ENCODE measurements around the gene ITGA1.
"Not testable (repeated sequence)": the region's sequence is repeated elsewhere in the genome, so short reads cannot be mapped to it uniquely, and the experiment has no call there.

Gene ITGA1

DNA sequence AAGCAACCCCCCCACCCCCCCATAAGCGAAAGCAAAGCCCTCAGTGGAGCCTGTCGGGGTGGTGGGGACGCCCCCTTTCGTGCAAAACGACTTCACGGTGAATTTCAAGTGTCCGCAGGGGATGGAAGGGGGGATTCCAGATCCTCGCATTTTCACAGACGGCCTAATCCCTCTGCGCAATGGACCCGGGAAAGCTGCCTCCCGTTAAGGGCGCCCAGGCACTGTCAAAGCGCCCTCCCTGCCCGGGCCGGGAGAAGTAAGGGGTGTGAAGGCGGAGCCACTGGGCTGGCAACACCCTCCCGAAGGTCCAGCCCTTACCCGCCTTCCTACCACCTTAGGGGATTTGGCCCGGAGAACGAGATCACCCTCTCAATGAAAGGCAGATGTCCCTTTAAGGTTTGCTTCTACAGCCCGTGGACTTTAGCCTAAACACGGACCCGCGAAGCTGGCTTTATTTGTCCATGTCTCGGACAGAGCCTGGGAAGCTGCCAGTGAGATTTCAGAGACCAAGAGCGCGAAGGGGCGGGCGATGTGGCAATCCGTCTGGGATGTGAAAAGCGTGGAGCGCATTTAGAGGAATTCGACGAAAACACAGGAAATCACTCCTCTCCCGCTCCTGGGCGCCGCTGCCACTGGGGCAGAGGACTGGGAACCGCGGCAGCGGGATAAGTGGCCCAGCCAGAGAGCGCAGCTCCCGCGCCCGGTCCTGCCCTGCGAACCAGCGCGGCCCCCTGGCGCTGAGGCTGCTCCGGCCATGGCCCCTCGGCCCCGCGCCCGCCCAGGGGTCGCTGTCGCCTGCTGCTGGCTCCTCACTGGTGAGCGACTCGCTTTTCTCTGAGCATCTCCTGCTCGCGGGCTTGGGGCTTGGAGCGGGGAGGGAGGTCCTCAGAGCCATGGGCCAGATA, at the start of gene ITGA1, which contains the start of gene PELO:
TSS of gene ITGA1 (plus strand) at position 317 of the 905 bp plus-strand sequence. CDS start at position 755, 438 bp downstream.
TSS of gene PELO (plus strand) at position 317 of the 905 bp plus-strand sequence. CDS start 12,479 bp downstream, outside the sequence.
- peaks cover 34% of the 10 kb centered on the region for H3K4me1 Mint-ChIP-seq
- peak in 1 of 2 donors; percentile 13 for DNase-seq (ENCODE audit: low spot score in 2 of 2)
- peak within 1 kb of the TSS; percentile 91 for H3K4me3 Mint-ChIP-seq
- H3K27ac Mint-ChIP-seq (ENCODE audit: low read depth): peak within 1 kb of the TSS; percentile 82
- H3K36me3 Mint-ChIP-seq (ENCODE audit: insufficient read depth): no peaks in the 10 kb centered on the region
- ATAC-seq (replicated peaks; ENCODE audit: extremely low read depth, poor library complexity, severe bottlenecking): peak; percentile 72
- H3K27me3 Mint-ChIP-seq: peaks cover 12% of the 10 kb centered on the region
- H3K9me3 Mint-ChIP-seq: no peaks in the 10 kb centered on the region

DNA sequence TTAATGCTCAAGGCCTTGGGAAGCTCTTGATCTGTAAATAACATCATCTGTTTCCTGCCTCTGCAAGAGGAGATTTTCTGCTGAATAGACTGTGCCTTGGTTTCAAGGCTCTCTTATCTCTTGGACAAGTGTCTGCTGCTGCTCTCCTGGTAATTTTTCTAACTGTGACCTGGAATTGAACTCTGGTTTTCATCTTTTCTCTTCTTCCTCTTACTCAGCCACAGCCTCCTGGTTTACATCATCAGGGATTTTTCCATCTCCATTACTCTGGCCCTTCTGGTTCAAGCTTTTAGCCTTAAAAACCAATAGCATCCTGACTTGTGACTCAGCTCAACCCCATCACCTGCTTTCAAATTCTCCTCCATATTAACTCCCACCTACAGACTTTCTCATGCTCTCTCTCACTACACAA, 49.6 kb upstream of the ITGA1 start:
- Mint-ChIP-seq H3K27ac (ENCODE audit: low read depth) (peak overlapping the region; percentile 5), H3K4me1 (peaks cover 14% of the 10 kb centered on the region), H3K27me3 (no peaks in the 10 kb centered on the region), H3K4me3 (no peak overlapping the region), H3K36me3 (ENCODE audit: insufficient read depth) (no peaks in the 10 kb centered on the region), H3K9me3 (no peaks in the 10 kb centered on the region)
- DNase-seq (ENCODE audit: low spot score in 2 of 2) (no peak), ATAC-seq (replicated peaks; ENCODE audit: extremely low read depth, poor library complexity, severe bottlenecking) (no peak)

DNA sequence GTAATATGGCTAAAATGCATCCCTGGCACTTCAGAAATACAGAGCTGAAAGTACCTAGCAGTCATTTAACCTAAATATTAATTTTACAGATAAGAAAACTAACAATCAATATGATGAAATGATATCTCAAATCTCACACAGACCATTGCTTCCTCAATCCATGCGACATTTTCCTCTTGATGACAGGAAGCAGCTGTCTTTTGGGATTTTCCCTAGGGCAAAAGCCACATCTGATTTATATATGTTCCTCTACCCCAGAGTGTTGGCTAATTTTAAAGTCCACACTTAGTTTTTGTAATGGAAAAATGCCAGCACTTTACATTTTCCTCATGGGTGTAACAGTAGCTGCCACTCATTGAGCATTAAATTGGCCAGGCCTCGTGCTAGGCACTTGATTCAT, 47.7 kb upstream of the ITGA1 start:
- Mint-ChIP-seq H3K4me1 (peaks cover 30% of the 10 kb centered on the region), H3K4me3 (no peak overlapping the region), H3K27me3 (no peaks in the 10 kb centered on the region), H3K36me3 (ENCODE audit: insufficient read depth) (no peaks in the 10 kb centered on the region), H3K27ac (ENCODE audit: low read depth) (no peak overlapping the region), H3K9me3 (no peaks in the 10 kb centered on the region)
- ATAC-seq (replicated peaks; ENCODE audit: extremely low read depth, poor library complexity, severe bottlenecking): no peak
- DNase-seq (ENCODE audit: low spot score in 2 of 2): no peak

DNA sequence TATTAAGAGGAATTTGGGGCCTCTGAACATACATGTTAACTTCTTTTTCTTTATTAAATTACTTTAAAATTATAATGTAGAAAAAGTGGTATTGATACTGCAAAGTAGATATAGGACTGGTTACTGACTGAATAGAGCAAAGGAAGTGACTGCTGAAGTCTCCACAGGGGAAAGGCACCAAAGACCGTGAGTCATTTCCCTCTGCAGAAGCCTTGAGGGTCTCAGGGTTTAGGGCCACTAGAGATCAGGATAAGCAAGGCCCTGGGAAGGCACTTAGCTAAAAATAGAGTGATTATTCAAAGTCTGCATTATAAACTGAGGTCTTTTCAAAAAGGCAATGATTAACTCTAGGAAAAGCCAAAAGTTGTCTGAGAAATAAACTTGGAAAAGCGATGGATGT, 44.7 kb upstream of the ITGA1 start:
- no peak overlapping the region for H3K4me3 Mint-ChIP-seq
- H3K4me1 Mint-ChIP-seq: peaks cover 39% of the 10 kb centered on the region
- DNase-seq (ENCODE audit: low spot score in 2 of 2) (no peak), ATAC-seq (replicated peaks; ENCODE audit: extremely low read depth, poor library complexity, severe bottlenecking) (no peak)
- peak overlapping the region; percentile 77 for H3K27ac Mint-ChIP-seq (ENCODE audit: low read depth)
- no peaks in the 10 kb centered on the region for H3K9me3 Mint-ChIP-seq
- no peaks in the 10 kb centered on the region for H3K27me3 Mint-ChIP-seq
- peaks cover 3% of the 10 kb centered on the region for H3K36me3 Mint-ChIP-seq (ENCODE audit: insufficient read depth)

DNA sequence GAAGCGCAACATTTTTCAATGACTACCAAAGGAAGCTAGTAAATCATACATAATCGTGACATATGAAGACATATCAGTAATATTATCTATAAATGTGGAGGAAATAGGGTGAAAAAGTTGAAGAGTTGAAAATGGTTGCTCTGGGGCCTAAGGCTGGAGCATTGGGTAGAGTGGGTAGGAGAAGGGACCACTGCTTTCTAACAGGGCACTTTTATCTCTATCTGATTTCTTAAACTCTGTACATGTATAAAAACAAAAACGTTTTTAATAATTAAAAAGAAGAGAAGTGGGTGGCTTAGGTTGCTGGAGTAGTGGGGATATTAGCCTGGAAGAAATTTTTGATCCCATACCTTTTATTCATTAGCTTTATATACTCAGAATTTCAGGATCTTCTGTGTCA, 44.2 kb upstream of the ITGA1 start:
- Mint-ChIP-seq H3K4me3 (peak overlapping the region; percentile 3), H3K27me3 (no peaks in the 10 kb centered on the region), H3K36me3 (ENCODE audit: insufficient read depth) (peaks cover 3% of the 10 kb centered on the region)

DNA sequence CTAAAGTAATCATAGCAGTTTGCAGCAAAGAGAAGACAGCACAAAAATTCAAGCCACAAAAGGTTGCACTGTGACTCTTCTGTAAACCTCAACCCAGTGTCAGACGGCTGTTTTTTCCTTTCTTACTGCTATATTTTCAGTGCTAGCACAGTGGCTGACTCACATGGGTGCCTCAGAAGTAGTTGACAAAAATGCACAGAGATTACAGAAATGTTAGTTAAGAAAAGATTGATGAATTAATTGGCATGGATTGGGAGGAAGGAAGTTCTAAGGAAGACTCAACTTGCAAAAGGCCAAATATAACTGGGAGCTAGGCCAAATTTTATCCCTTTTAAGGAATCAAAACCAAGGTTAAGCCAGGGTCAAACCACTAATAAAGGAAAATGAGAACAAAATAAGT, 43.7 kb upstream of the ITGA1 start:
- ATAC-seq (replicated peaks; ENCODE audit: extremely low read depth, poor library complexity, severe bottlenecking) (peak; percentile 97), DNase-seq (ENCODE audit: low spot score in 2 of 2) (peak in 1 of 2 donors; percentile 43)
- H3K36me3 Mint-ChIP-seq (ENCODE audit: insufficient read depth): peaks cover 3% of the 10 kb centered on the region
- H3K27ac Mint-ChIP-seq (ENCODE audit: low read depth): peak overlapping the region; percentile 77
- peaks cover 40% of the 10 kb centered on the region for H3K4me1 Mint-ChIP-seq
- no peaks in the 10 kb centered on the region for H3K9me3 Mint-ChIP-seq
- H3K27me3 Mint-ChIP-seq: no peaks in the 10 kb centered on the region
- peak overlapping the region; percentile 3 for H3K4me3 Mint-ChIP-seq

More for the DNA sequence above, 44.2 kb upstream of the ITGA1 start:
- Mint-ChIP-seq H3K9me3 (no peaks in the 10 kb centered on the region), H3K4me1 (peaks cover 36% of the 10 kb centered on the region), H3K27ac (ENCODE audit: low read depth) (peak overlapping the region; percentile 77)
- ATAC-seq (replicated peaks; ENCODE audit: extremely low read depth, poor library complexity, severe bottlenecking): peak; percentile 2
- no peak for DNase-seq (ENCODE audit: low spot score in 2 of 2)

DNA sequence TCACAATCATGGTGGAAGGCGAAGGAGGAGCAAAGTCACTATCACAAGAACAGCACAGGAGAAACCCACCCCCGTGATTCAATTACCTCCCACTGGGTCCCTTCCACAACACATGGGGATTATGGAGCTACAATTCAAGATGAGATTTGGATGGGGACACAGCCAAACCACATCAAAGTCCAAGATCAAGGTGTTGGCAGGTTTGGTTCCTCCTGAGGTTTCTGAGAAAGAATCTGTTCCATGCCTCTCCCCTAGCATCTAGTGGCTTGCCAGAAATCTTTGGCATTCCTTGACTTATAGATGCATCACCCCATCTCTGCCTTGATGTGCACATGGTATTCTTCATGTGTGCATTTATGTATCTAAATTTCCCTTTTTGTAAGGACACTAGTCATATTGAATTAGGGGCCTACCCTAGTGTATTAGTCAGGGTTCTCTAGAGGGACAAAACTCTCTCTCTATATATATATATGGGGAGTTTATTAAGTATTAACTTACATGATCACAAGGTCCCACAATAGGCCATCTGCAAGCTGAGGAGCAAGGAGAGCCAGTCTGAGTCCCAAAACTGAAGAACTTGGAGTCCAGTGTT, 42.8 kb upstream of the ITGA1 start:
- peak overlapping the region; percentile 77 for H3K27ac Mint-ChIP-seq (ENCODE audit: low read depth)
- H3K27me3 Mint-ChIP-seq, H3K4me3 Mint-ChIP-seq: not testable (repeated sequence)

DNA sequence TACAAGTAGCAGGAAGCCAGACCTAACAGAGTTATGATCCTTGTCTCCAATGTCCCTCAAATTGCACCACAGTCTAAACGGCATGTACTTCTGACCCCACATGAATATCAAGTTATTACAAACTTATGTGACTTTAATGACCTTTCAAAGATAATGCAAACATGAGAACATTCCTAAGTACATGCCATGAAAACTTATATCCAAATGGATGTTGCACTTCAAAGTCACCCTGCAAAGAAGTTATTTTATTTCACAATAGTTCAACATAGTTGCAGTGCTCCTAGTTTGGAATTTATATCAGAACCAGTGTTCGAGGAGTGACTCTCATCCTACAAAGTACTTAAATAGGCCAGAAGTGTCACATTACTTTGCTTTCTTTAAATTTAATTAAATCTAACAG, 41.2 kb upstream of the ITGA1 start:
- Mint-ChIP-seq H3K4me3 (no peak overlapping the region), H3K9me3 (no peaks in the 10 kb centered on the region), H3K4me1 (peaks cover 45% of the 10 kb centered on the region), H3K36me3 (ENCODE audit: insufficient read depth) (peaks cover 3% of the 10 kb centered on the region), H3K27ac (ENCODE audit: low read depth) (no peak overlapping the region), H3K27me3 (no peaks in the 10 kb centered on the region)
- ATAC-seq (replicated peaks; ENCODE audit: extremely low read depth, poor library complexity, severe bottlenecking) (no peak), DNase-seq (ENCODE audit: low spot score in 2 of 2) (no peak)

More for the DNA sequence above, 42.8 kb upstream of the ITGA1 start:
- H3K9me3 Mint-ChIP-seq; DNase-seq (ENCODE audit: low spot score in 2 of 2); ATAC-seq (replicated peaks; ENCODE audit: extremely low read depth, poor library complexity, severe bottlenecking); H3K36me3 Mint-ChIP-seq (ENCODE audit: insufficient read depth): not testable (repeated sequence)
- peaks cover 45% of the 10 kb centered on the region for H3K4me1 Mint-ChIP-seq

DNA sequence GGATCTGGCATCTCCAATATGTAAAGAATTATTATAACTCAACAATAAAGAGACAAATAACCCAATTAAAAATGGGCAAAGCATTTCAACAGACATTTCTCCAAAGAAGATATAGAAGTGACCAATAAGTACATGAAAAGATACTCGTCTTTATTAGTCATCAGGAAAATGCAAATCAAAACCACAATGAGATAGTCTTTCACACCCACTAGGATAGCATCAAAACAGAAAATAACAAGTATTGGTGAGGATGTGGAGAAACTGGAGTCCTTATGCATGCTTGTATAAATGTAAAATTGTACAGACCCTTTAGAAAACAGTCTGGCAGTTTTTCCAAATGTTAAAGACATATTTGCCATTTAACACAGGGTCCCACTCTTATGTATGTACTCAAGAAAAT, 39.1 kb upstream of the ITGA1 start:
- Mint-ChIP-seq H3K9me3 (no peaks in the 10 kb centered on the region), H3K27ac (ENCODE audit: low read depth) (peak overlapping the region; percentile 24), H3K4me1 (peaks cover 32% of the 10 kb centered on the region), H3K27me3 (no peaks in the 10 kb centered on the region), H3K36me3 (ENCODE audit: insufficient read depth) (peaks cover 3% of the 10 kb centered on the region), H3K4me3 (no peak overlapping the region)
- ATAC-seq (replicated peaks; ENCODE audit: extremely low read depth, poor library complexity, severe bottlenecking) (peak; percentile 30), DNase-seq (ENCODE audit: low spot score in 2 of 2) (no peak)

DNA sequence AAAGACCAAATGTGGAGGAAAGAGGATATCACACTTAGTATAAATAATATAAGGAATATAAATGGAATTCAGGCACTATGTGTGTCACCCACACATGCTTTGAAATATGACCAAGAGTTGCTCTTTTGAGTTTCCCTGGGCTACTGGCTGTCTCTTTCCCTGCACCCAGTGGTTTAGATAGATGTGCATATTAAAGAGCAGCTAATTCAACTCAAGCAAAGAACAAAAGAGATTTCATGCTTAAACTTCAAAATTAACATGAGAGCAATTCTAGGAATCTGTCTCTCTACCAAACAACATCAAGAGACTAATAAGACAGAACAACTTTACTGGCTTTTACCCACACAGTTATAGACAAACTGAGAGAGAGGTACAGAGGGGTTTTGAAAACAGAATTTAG, 38.0 kb upstream of the ITGA1 start:
- ATAC-seq (replicated peaks; ENCODE audit: extremely low read depth, poor library complexity, severe bottlenecking): no peak
- no peak overlapping the region for H3K27ac Mint-ChIP-seq (ENCODE audit: low read depth)
- H3K4me1 Mint-ChIP-seq: peaks cover 24% of the 10 kb centered on the region

DNA sequence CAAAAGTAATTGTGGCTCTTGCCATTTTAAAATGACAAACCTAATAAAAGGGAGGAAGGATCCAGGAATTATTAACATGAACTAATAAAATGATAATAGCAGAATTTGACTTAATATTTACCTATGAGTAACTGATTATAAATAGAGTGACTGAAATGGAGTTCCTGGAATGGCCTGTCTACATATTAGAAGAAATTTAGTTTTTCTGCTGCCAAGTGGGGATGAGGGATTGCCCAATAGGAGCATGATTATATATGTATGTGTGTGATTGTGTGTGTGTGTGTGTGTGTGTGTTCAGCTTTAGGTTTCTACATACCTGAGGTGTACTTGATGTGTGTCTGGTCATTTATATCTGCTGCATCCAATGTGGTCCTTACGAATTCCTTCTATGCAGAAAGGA, 36.6 kb upstream of the ITGA1 start:
- Mint-ChIP-seq H3K9me3 (no peaks in the 10 kb centered on the region), H3K4me1 (peaks cover 12% of the 10 kb centered on the region), H3K36me3 (ENCODE audit: insufficient read depth) (no peaks in the 10 kb centered on the region), H3K4me3 (no peak overlapping the region), H3K27me3 (no peaks in the 10 kb centered on the region), H3K27ac (ENCODE audit: low read depth) (no peak overlapping the region)
- ATAC-seq (replicated peaks; ENCODE audit: extremely low read depth, poor library complexity, severe bottlenecking) (no peak), DNase-seq (ENCODE audit: low spot score in 2 of 2) (no peak)

More for the DNA sequence above, 38.0 kb upstream of the ITGA1 start:
- Mint-ChIP-seq H3K4me3 (no peak overlapping the region), H3K36me3 (ENCODE audit: insufficient read depth) (peaks cover 3% of the 10 kb centered on the region), H3K9me3 (no peaks in the 10 kb centered on the region), H3K27me3 (no peaks in the 10 kb centered on the region)
- DNase-seq (ENCODE audit: low spot score in 2 of 2): no peak

DNA sequence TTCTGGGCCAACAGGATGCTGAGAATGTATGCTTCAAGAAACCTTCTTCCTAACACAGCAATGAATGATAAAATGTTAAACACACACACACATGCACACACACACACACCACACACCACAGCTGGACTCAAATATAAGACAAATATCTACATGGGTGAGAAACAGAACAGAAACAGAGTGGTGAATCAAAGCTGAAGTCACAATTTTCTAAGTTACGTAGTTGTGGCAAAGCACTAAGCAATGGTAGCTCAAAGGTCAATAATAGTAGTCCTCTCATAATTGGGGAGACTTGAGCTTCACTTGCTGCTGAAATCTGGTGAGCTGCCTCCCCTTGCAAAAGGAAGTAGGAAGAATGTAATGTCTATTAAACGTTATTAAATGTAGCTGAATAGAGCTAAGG, 33.7 kb upstream of the ITGA1 start:
- H3K36me3 Mint-ChIP-seq (ENCODE audit: insufficient read depth): no peaks in the 10 kb centered on the region
- no peak overlapping the region for H3K27ac Mint-ChIP-seq (ENCODE audit: low read depth)
- H3K9me3 Mint-ChIP-seq: no peaks in the 10 kb centered on the region
- H3K4me1 Mint-ChIP-seq: peaks cover 4% of the 10 kb centered on the region
- DNase-seq (ENCODE audit: low spot score in 2 of 2) (no peak), ATAC-seq (replicated peaks; ENCODE audit: extremely low read depth, poor library complexity, severe bottlenecking) (no peak)
- H3K4me3 Mint-ChIP-seq: no peak overlapping the region
- no peaks in the 10 kb centered on the region for H3K27me3 Mint-ChIP-seq

DNA sequence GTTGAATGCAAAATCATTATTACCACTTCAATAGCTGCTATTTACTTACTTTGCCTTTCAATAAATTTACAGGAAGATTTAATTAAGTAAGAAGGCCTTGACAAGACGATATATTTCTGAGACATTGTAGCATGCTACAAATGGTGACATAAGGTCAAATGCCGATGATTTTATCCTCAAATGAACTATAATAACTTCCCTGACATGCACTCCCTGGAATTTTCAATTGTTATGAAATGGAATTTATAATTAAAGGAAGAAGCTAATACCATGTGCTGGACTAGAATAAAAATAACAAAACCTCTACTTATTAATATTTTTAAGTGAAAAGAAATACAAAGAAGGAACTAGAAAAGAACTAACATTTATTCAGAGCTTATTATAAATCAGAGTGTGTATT, 30.2 kb upstream of the ITGA1 start:
- Mint-ChIP-seq H3K36me3 (ENCODE audit: insufficient read depth) (no peaks in the 10 kb centered on the region), H3K9me3 (no peaks in the 10 kb centered on the region), H3K4me1 (no peaks in the 10 kb centered on the region), H3K27ac (ENCODE audit: low read depth) (no peak overlapping the region), H3K27me3 (no peaks in the 10 kb centered on the region), H3K4me3 (no peak overlapping the region)
- DNase-seq (ENCODE audit: low spot score in 2 of 2) (no peak), ATAC-seq (replicated peaks; ENCODE audit: extremely low read depth, poor library complexity, severe bottlenecking) (no peak)
